Activated CD4-positive, CD25-positive, alpha-beta regulatory T cell treated with anti-CD3 and anti-CD28 coated beads, Interleukin-2, amount 50 U/mL, for 16 hours (primary cell): ENCODE results near the gene EYA4.

Experiments
- DNase-seq: peaks from one replicate; pipeline ENCODE4 v3.0.0-alpha.2; 2020; ENCODE audit warnings: low read depth, low spot score

The EYA4 gene

GRCh38 chr6:133348846-133349245, 107.7 kb downstream of the EYA4 start:
- no peak for DNase-seq

- no peak for DNase-seq
Measured at GRCh38 chr6:133350928-133351327, 109.8 kb downstream of the EYA4 start.

- DNase-seq, result no peak
Measured at GRCh38 chr6:133352046-133352445, 110.9 kb downstream of the EYA4 start.

GRCh38 chr6:133353061-133353460, 111.9 kb downstream of the EYA4 start:
- no peak for DNase-seq

- DNase-seq, result no peak
Measured at GRCh38 chr6:133355922-133356321, 114.8 kb downstream of the EYA4 start.

- DNase-seq, result no peak
Measured at GRCh38 chr6:133358574-133359150, 117.5 kb downstream of the EYA4 start.

- no peak for DNase-seq
Measured at GRCh38 chr6:133359256-133359655, 118.1 kb downstream of the EYA4 start.

GRCh38 chr6:133359760-133360159, 118.6 kb downstream of the EYA4 start:
- no peak for DNase-seq

- no peak for DNase-seq
Measured at GRCh38 chr6:133360194-133360593, 119.0 kb downstream of the EYA4 start.

GRCh38 chr6:133362813-133363212, 121.7 kb downstream of the EYA4 start:
- DNase-seq, result no peak

GRCh38 chr6:133368664-133369063, 127.5 kb downstream of the EYA4 start:
- DNase-seq, result no peak

- DNase-seq, result no peak
Measured at GRCh38 chr6:133369773-133370272, 128.7 kb downstream of the EYA4 start.

GRCh38 chr6:133376743-133377142, 135.6 kb downstream of the EYA4 start:
- DNase-seq, result no peak

GRCh38 chr6:133377219-133377618, 136.1 kb downstream of the EYA4 start:
- no peak for DNase-seq

- no peak for DNase-seq
Measured at GRCh38 chr6:133380047-133380446, 138.9 kb downstream of the EYA4 start.

- DNase-seq, result no peak
Measured at GRCh38 chr6:133380723-133381122, 139.6 kb downstream of the EYA4 start.

GRCh38 chr6:133388731-133389130, 147.6 kb downstream of the EYA4 start:
- DNase-seq, result no peak

- no peak for DNase-seq
Measured at GRCh38 chr6:133390168-133390567, 149.0 kb downstream of the EYA4 start.

- no peak for DNase-seq
Measured at GRCh38 chr6:133392015-133392414, 150.9 kb downstream of the EYA4 start.

- DNase-seq, result no peak
Measured at GRCh38 chr6:133392641-133393040, 151.5 kb downstream of the EYA4 start.

- DNase-seq, result no peak
Measured at GRCh38 chr6:133393891-133394290, 152.7 kb downstream of the EYA4 start.

- DNase-seq, result no peak
Measured at GRCh38 chr6:133394630-133395029, 153.5 kb downstream of the EYA4 start.

- DNase-seq, result no peak
Measured at GRCh38 chr6:133396233-133396983, 155.3 kb downstream of the EYA4 start.
